ENCODE results near the gene TRIP4.
"Not testable (repeated sequence)": the region's sequence is repeated elsewhere in the genome, so short reads cannot be mapped to it uniquely, and the experiment has no call there.

Gene TRIP4

GRCh38 chr15:64387562-64388168 lies at the start of gene TRIP4:
TRIP4 (plus strand) TSS chr15:64387836; CDS start chr15:64387864, 28 bp downstream.
- peak; percentile 98 for DNase-seq

- no peak for DNase-seq
Observed at GRCh38 chr15:64340355-64340754, 47.3 kb upstream of the TRIP4 start.

- no peak for DNase-seq
Observed at GRCh38 chr15:64341961-64342360, 45.7 kb upstream of the TRIP4 start.

- DNase-seq, result no peak
Observed at GRCh38 chr15:64343222-64343621, 44.4 kb upstream of the TRIP4 start.

- DNase-seq, result no peak
Observed at GRCh38 chr15:64343841-64344240, 43.8 kb upstream of the TRIP4 start.

- no peak for DNase-seq
Observed at GRCh38 chr15:64344651-64345294, 42.9 kb upstream of the TRIP4 start.

GRCh38 chr15:64346242-64346641 lies 41.4 kb upstream of the TRIP4 start:
- not testable (repeated sequence) for DNase-seq

- no peak for DNase-seq
Observed at GRCh38 chr15:64348455-64348854, 39.2 kb upstream of the TRIP4 start.

- DNase-seq, result no peak
Observed at GRCh38 chr15:64349375-64349774, 38.3 kb upstream of the TRIP4 start.

GRCh38 chr15:64351265-64351664 lies 36.4 kb upstream of the TRIP4 start:
- no peak for DNase-seq

- DNase-seq, result no peak
Observed at GRCh38 chr15:64354688-64355344, 32.8 kb upstream of the TRIP4 start.

- DNase-seq, result peak; percentile 48
Observed at GRCh38 chr15:64355348-64355943, 32.2 kb upstream of the TRIP4 start.

- peak; percentile 94 for DNase-seq
Observed at GRCh38 chr15:64355944-64356709, 31.5 kb upstream of the TRIP4 start, which contains the start of gene CSNK1G1. CSNK1G1 (minus strand) TSS chr15:64356173; CDS start chr15:64300499, 55,674 bp downstream.

- DNase-seq, result no peak
Observed at GRCh38 chr15:64356710-64357040, 31.0 kb upstream of the TRIP4 start.

GRCh38 chr15:64361259-64361658 lies 26.4 kb upstream of the TRIP4 start:
- no peak for DNase-seq

- DNase-seq, result no peak
Observed at GRCh38 chr15:64369078-64369607, 18.5 kb upstream of the TRIP4 start.

GRCh38 chr15:64371383-64371782 lies 16.3 kb upstream of the TRIP4 start:
- DNase-seq, result not testable (repeated sequence)

- DNase-seq, result no peak
Observed at GRCh38 chr15:64373360-64373759, 14.3 kb upstream of the TRIP4 start.

GRCh38 chr15:64379216-64379960 lies 8.2 kb upstream of the TRIP4 start:
- no peak for DNase-seq

- DNase-seq, result not testable (repeated sequence)
Observed at GRCh38 chr15:64380130-64380870, 7.3 kb upstream of the TRIP4 start.
